Neural crest cell (in vitro differentiated cells): ENCODE measurements around the gene ULBP1. TPM values are rescaled to one million over a fixed set of nuclear protein-coding genes. Genes with fewer than 3 reads are reported as not detected.
"Not testable (repeated sequence)": the region's sequence is repeated elsewhere in the genome, so short reads cannot be mapped to it uniquely, and the experiment has no call there.

Experiments
- DNase-seq: peaks from one replicate; pipeline ENCODE4 v3.0.0; 2021; ENCODE audit warnings: low read depth, mixed read lengths, low spot score
- H3K27ac Mint-ChIP-seq: one replicate; pipeline ENCODE4 v1.8.0; 2021; ENCODE audit warnings: mild to moderate bottlenecking, mixed read lengths; ENCODE audit not compliant: unreplicated experiment
- H3K27me3 Mint-ChIP-seq: 2 replicates; pipeline ENCODE4 v1.8.0; 2021; ENCODE audit warnings: low read depth, mild to moderate bottlenecking, mixed read lengths
- H3K36me3 Mint-ChIP-seq: 2 replicates; pipeline ENCODE4 v1.8.0; 2021; ENCODE audit warnings: low read depth, mild to moderate bottlenecking, mixed read lengths
- H3K4me1 Mint-ChIP-seq: 2 replicates; pipeline ENCODE4 v1.8.0; 2021; ENCODE audit warnings: mixed read lengths
- H3K4me3 Mint-ChIP-seq: one replicate; pipeline ENCODE4 v1.8.0; 2021; ENCODE audit warnings: mild to moderate bottlenecking, mixed read lengths
- H3K9me3 Mint-ChIP-seq: 2 replicates; pipeline ENCODE4 v1.8.0; 2021; ENCODE audit warnings: mixed read lengths
- total RNA-seq: library from RNA; stranded (reverse); gene quantifications from 2 replicates; pipeline ENCODE4 v1.2.1, GENCODE V29; 2021
- TF ChIP-seq, protein P1 (sequence below): fragments of 200-600 bp; sonication (generic); conservative IDR thresholded peaks from 2 replicates; pipeline ENCODE4 v1.5.0; 2021; ENCODE audit warnings: antibody characterized with exemption, mild to moderate bottlenecking

The ULBP1 gene
- total RNA-seq, 1 donor from 2014 or later, result 2.3 TPM

DNA sequence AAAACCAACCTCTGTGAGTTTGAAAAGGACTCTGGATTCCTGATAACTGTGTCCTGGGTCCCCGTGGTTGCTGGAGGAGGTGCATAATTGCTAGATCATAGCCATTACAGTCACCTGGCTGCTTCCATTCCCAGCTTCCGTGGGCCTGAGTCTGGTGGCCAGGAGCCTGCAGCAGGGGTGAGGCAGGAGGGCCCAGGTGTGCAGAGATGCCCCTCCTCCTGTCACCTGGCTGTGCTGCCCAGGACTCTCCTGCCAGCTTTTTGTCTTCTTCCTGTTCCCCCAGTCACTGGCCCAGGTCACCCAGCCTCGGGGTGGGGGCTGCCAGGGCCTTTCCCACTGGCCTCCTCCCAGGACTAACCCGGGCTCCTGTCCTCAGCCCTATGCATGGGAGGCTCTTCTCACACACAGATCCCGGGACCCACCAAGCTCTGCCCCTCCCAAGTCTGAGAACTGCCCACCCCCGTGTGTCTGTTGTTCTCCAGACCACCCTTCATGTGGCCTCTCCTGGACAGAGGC lies 31.6 kb downstream of the ULBP1 start:
- TF ChIP-seq, protein P1, sequence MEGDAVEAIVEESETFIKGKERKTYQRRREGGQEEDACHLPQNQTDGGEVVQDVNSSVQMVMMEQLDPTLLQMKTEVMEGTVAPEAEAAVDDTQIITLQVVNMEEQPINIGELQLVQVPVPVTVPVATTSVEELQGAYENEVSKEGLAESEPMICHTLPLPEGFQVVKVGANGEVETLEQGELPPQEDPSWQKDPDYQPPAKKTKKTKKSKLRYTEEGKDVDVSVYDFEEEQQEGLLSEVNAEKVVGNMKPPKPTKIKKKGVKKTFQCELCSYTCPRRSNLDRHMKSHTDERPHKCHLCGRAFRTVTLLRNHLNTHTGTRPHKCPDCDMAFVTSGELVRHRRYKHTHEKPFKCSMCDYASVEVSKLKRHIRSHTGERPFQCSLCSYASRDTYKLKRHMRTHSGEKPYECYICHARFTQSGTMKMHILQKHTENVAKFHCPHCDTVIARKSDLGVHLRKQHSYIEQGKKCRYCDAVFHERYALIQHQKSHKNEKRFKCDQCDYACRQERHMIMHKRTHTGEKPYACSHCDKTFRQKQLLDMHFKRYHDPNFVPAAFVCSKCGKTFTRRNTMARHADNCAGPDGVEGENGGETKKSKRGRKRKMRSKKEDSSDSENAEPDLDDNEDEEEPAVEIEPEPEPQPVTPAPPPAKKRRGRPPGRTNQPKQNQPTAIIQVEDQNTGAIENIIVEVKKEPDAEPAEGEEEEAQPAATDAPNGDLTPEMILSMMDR, result no peak
- H3K4me1 Mint-ChIP-seq, result peaks cover 10% of the 10 kb centered on the region
- H3K27ac Mint-ChIP-seq, result no peak overlapping the region
- no peak for DNase-seq
- H3K36me3 Mint-ChIP-seq, result peaks cover 5% of the 10 kb centered on the region
- H3K4me3 Mint-ChIP-seq, result no peak overlapping the region
- H3K27me3 Mint-ChIP-seq, result peaks cover 56% of the 10 kb centered on the region
- no peaks in the 10 kb centered on the region for H3K9me3 Mint-ChIP-seq

DNA sequence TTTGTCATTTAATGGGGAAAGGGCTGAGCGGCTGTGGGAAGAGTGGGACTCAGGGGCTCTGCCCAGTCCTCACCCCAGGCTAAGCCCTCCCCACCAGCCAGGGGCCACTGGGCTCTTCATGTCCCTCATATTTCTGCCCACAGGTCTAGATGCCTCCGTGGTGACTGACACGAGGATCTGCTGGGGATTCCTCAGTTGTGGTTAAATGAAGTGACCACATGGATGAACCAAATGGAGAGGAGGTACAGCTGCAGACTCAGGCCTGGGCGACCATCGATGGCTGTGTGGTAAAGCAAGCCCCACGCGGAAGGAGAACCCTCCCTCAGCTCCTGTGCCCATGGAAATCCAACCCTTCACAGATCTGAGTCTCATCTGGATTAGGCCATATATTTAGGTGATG lies 32.2 kb downstream of the ULBP1 start:
- DNase-seq, result no peak
- Mint-ChIP-seq H3K36me3 (peaks cover 7% of the 10 kb centered on the region), H3K27ac (no peak overlapping the region), H3K27me3 (peaks cover 49% of the 10 kb centered on the region), H3K4me1 (peaks cover 5% of the 10 kb centered on the region), H3K4me3 (no peak overlapping the region), H3K9me3 (no peaks in the 10 kb centered on the region)
- TF ChIP-seq, protein P1, result no peak

GRCh38 chr6:149999636-150000035 lies 35.9 kb downstream of the ULBP1 start:
- Mint-ChIP-seq H3K27ac (no peak overlapping the region), H3K4me3 (no peak overlapping the region), H3K36me3 (peaks cover 11% of the 10 kb centered on the region), H3K4me1 (peaks cover 9% of the 10 kb centered on the region), H3K9me3 (no peaks in the 10 kb centered on the region), H3K27me3 (peaks cover 17% of the 10 kb centered on the region)
- DNase-seq, result no peak
- TF ChIP-seq, protein P1, result no peak

DNA sequence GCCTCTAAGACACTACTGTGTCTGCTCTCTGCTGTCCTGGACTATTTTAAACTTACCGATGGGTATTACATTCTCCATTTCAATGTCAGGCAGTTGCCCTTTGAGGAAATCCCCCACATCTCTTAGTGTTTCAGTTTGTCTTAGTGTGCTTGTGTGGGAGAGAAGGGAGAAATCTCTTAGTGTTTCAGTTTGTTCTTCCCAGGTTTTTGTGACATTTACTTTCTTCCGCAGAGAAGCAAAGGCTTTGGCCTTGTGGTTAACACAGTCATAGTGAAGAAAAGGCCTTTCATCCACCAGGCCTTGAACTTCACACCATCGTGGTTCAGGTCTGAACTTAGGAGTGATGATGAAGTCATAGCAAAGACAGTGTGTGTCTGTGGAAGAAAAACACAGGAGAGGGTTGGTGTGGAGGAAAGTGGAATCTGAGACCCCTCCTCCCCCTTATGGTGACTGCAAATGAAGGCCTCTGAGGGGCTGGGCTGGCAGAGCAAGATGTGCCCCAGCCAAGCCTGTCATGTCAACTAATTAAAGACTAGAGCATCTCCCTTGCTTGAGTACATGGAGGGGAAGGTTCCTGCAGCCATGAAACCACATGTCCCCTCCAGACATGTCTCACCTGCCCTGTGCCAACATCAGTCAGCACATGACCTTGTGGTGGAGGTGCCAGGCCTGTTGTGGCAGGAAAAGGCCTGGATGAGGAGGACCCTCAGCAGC lies 37.7 kb downstream of the ULBP1 start:
- Mint-ChIP-seq H3K36me3 (peaks cover 11% of the 10 kb centered on the region), H3K27ac (no peak overlapping the region), H3K4me3 (peak overlapping the region; percentile 34), H3K4me1 (peaks cover 9% of the 10 kb centered on the region), H3K9me3 (no peaks in the 10 kb centered on the region), H3K27me3 (peaks cover 7% of the 10 kb centered on the region)
- TF ChIP-seq, protein P1, result no peak
- DNase-seq, result no peak

DNA sequence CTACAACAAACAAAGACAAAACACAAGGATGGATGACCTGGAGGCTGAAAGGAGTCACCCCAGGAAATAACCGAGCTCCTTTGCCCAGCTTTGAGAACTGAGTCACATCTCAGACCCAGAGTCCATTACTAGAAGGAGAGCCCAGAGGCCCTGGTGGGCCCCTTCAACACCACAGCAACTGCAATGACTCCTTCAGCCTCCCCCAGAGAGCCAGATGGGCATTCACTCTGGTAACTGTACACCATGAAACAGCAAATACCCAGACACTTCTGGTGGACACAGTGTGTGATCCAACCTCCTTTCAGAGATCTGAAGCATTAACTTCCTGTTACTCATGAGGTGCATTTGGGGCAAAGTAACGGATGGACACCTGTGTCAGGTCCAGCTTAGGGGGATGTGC lies 39.0 kb downstream of the ULBP1 start:
- Mint-ChIP-seq H3K4me1 (peaks cover 9% of the 10 kb centered on the region), H3K36me3 (peaks cover 9% of the 10 kb centered on the region), H3K27me3 (peaks cover 12% of the 10 kb centered on the region), H3K4me3 (peak overlapping the region; percentile 67), H3K27ac (no peak overlapping the region), H3K9me3 (no peaks in the 10 kb centered on the region)
- TF ChIP-seq, protein P1, result no peak
- no peak for DNase-seq

DNA sequence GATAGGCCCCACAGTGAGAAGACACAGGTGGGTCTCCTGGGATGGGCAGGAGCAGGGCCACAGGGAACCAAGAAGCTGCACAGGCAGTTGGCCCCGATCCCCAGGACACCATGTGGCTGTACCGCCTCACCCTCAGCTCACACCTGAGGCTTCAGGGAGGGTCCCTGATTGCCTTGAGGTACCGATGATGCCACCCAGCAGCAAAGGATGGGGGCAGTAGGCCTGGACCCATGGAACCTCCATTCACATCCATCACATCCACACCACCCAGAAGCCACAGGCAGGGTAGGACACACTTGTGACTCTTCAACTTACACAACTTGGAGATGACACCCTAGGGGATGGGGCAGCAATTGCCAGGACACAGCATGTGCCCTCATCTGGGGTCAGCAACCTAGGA lies 39.9 kb downstream of the ULBP1 start:
- H3K4me1 Mint-ChIP-seq, H3K27ac Mint-ChIP-seq, H3K9me3 Mint-ChIP-seq, H3K36me3 Mint-ChIP-seq, DNase-seq: not testable (repeated sequence)
- Mint-ChIP-seq H3K4me3 (peak overlapping the region; percentile 93), H3K27me3 (peaks cover 16% of the 10 kb centered on the region)
